Esophagus (tissue), 2 donors: ENCODE results near the gene PXN. TPM values are rescaled to one million over a fixed set of nuclear protein-coding genes. Genes with fewer than 3 reads are reported as not detected.

Source experiments
- H3K27ac ChIP-seq, 2 donors: one replicate each; pipeline ENCODE4 v1.5.1; 2013; ENCODE audit warnings: low read depth in 2 of 2, mild to moderate bottlenecking in 2 of 2, inconsistent platforms in 1 of 2, low read length in 1 of 2, moderate library complexity in 1 of 2
- H3K27me3 ChIP-seq, 2 donors: one replicate each; pipeline ENCODE4 v1.6.1; 2013; ENCODE audit warnings: low read length in 2 of 2, control low read depth in 1 of 2, mild to moderate bottlenecking in 1 of 2; ENCODE audit not compliant: insufficient read depth in 2 of 2, control insufficient read depth in 1 of 2
- H3K36me3 ChIP-seq, 2 donors: one replicate each; pipeline ENCODE4 v1.6.1; 2013; ENCODE audit warnings: low read length in 1 of 2; ENCODE audit not compliant: control insufficient read depth in 2 of 2, insufficient read depth in 2 of 2
- H3K4me1 ChIP-seq, 2 donors: one replicate each; pipeline ENCODE4 v1.6.1; 2013; ENCODE audit warnings: low read length in 1 of 2; ENCODE audit not compliant: control insufficient read depth in 2 of 2, insufficient read depth in 2 of 2
- H3K4me3 ChIP-seq, 2 donors: one replicate each; pipeline ENCODE4 v1.5.1; 2013; ENCODE audit warnings: low read length in 2 of 2, mild to moderate bottlenecking in 2 of 2, low read depth in 1 of 2, moderate library complexity in 1 of 2
- H3K9me3 ChIP-seq, 2 donors: one replicate each; pipeline ENCODE4 v1.6.1; 2013; ENCODE audit warnings: mild to moderate bottlenecking in 2 of 2, low read depth in 1 of 2, low read length in 1 of 2, moderate library complexity in 1 of 2; ENCODE audit not compliant: control insufficient read depth in 2 of 2, insufficient read depth in 1 of 2
- WGBS, 2 donors: extraction: QIAGEN DNeasy Blood & Tissue Kit; methylation state at CpG; one replicate each; pipeline ENCODE4 v1.1.7; 2013; 5-methylcytosine and 5-hydroxymethylcytosine counted together
- polyA plus RNA-seq, 2 donors: library from polyadenylated mRNA; stranded (reverse); fragments of 200-250 nt; gene quantifications; one replicate each; pipeline ENCODE4 v1.2.3, GENCODE V29; 2013
- donor health status: healthy with polysubstance abuse.
- donor health status: Bipolar disorder and iron deficiency.

PXN gene
- polyA plus RNA-seq, 2 donors, result 17.3 to 32.1 TPM

- WGBS, 2 donors, result 92 to 94% methylated on average over 5 of the region's 5 CpGs
- Histone ChIP-seq H3K4me1 (peaks cover 0 to 3% of the 10 kb centered on the region in 2 donors), H3K4me3 (no peak overlapping the region), H3K27ac (no peak overlapping the region), H3K27me3 (no peaks in the 10 kb centered on the region), H3K36me3 (peaks cover 0 to 10% of the 10 kb centered on the region in 2 donors), H3K9me3 (no peaks in the 10 kb centered on the region)
Observed at GRCh38 chr12:120190386-120190785, 75.1 kb downstream of the PXN start.

- H3K4me1 ChIP-seq, result no peaks in the 10 kb centered on the region
- H3K27me3 ChIP-seq, result no peaks in the 10 kb centered on the region
- WGBS, 2 donors, result 88 to 91% methylated on average over 4 of the region's 4 CpGs
- H3K27ac ChIP-seq, result no peak overlapping the region
- peaks cover 20 to 24% of the 10 kb centered on the region in 2 donors for H3K36me3 ChIP-seq
- H3K9me3 ChIP-seq, result no peaks in the 10 kb centered on the region
- H3K4me3 ChIP-seq, result no peak overlapping the region
Observed at GRCh38 chr12:120186654-120187053, 78.9 kb downstream of the PXN start.

GRCh38 chr12:120183211-120183631 is 82.3 kb downstream of the PXN start:
- H3K4me1 ChIP-seq, result no peaks in the 10 kb centered on the region
- WGBS, 2 donors, result 89 to 90% methylated on average over 5 of the region's 5 CpGs
- no peak overlapping the region for H3K4me3 ChIP-seq
- no peak overlapping the region for H3K27ac ChIP-seq
- no peaks in the 10 kb centered on the region for H3K9me3 ChIP-seq
- H3K36me3 ChIP-seq, result peaks cover 20 to 28% of the 10 kb centered on the region in 2 donors
- H3K27me3 ChIP-seq, result no peaks in the 10 kb centered on the region

GRCh38 chr12:120181991-120182631 is 83.4 kb downstream of the PXN start:
- Histone ChIP-seq H3K4me1 (no peaks in the 10 kb centered on the region), H3K27ac (peak overlapping the region in 1 of 2 donors; percentile 56), H3K9me3 (no peaks in the 10 kb centered on the region), H3K27me3 (no peaks in the 10 kb centered on the region), H3K36me3 (peaks cover 20 to 37% of the 10 kb centered on the region in 2 donors), H3K4me3 (no peak overlapping the region)
- WGBS, 2 donors, result 83% methylated on average over 8 of the region's 8 CpGs

- Histone ChIP-seq H3K4me1 (no peaks in the 10 kb centered on the region), H3K27ac (no peak overlapping the region), H3K9me3 (no peaks in the 10 kb centered on the region), H3K36me3 (peaks cover 20 to 36% of the 10 kb centered on the region in 2 donors), H3K4me3 (no peak overlapping the region), H3K27me3 (no peaks in the 10 kb centered on the region)
- 94 to 95% methylated on average over 7 of the region's 7 CpGs for WGBS, 2 donors
Observed at GRCh38 chr12:120180975-120181374, 84.6 kb downstream of the PXN start.

GRCh38 chr12:120175537-120175936 is 90.0 kb downstream of the PXN start:
- WGBS, 2 donors, result 90 to 94% methylated on average over 11 of the region's 11 CpGs
- peaks cover 19 to 41% of the 10 kb centered on the region in 2 donors for H3K36me3 ChIP-seq

GRCh38 chr12:120175062-120175461 is 90.5 kb downstream of the PXN start:
- Histone ChIP-seq H3K4me3 (no peak overlapping the region), H3K36me3 (peaks cover 21 to 42% of the 10 kb centered on the region in 2 donors), H3K9me3 (no peaks in the 10 kb centered on the region), H3K27me3 (no peaks in the 10 kb centered on the region), H3K4me1 (no peaks in the 10 kb centered on the region), H3K27ac (no peak overlapping the region)
- 87 to 91% methylated on average over 5 of the region's 5 CpGs for WGBS, 2 donors

More at GRCh38 chr12:120175537-120175936, 90.0 kb downstream of the PXN start:
- H3K27ac ChIP-seq, result no peak overlapping the region
- no peaks in the 10 kb centered on the region for H3K27me3 ChIP-seq
- H3K4me3 ChIP-seq, result no peak overlapping the region
- no peaks in the 10 kb centered on the region for H3K9me3 ChIP-seq
- no peaks in the 10 kb centered on the region for H3K4me1 ChIP-seq

GRCh38 chr12:120172053-120172452 is 93.5 kb downstream of the PXN start:
- Histone ChIP-seq H3K27ac (no peak overlapping the region), H3K4me1 (no peaks in the 10 kb centered on the region), H3K4me3 (no peak overlapping the region), H3K36me3 (peaks cover 34 to 44% of the 10 kb centered on the region in 2 donors), H3K27me3 (no peaks in the 10 kb centered on the region), H3K9me3 (no peaks in the 10 kb centered on the region)
- WGBS, 2 donors, result 95% methylated on average over 3 of the region's 3 CpGs

GRCh38 chr12:120170631-120171030 is 94.9 kb downstream of the PXN start:
- 89 to 93% methylated on average over 7 of the region's 7 CpGs for WGBS, 2 donors
- Histone ChIP-seq H3K27me3 (no peaks in the 10 kb centered on the region), H3K36me3 (peaks cover 34% of the 10 kb centered on the region in 2 donors), H3K4me1 (no peaks in the 10 kb centered on the region), H3K27ac (no peak overlapping the region), H3K9me3 (no peaks in the 10 kb centered on the region), H3K4me3 (no peak overlapping the region)

- Histone ChIP-seq H3K9me3 (no peaks in the 10 kb centered on the region), H3K4me1 (no peaks in the 10 kb centered on the region), H3K4me3 (no peak overlapping the region), H3K36me3 (peaks cover 29 to 34% of the 10 kb centered on the region in 2 donors), H3K27me3 (no peaks in the 10 kb centered on the region), H3K27ac (no peak overlapping the region)
- WGBS, 2 donors, result 90 to 95% methylated on average over 2 of the region's 2 CpGs
Observed at GRCh38 chr12:120169946-120170345, 95.6 kb downstream of the PXN start.
